ENCODE data around the gene DOP1B. TPM values are rescaled to one million over a fixed set of nuclear protein-coding genes. Genes with fewer than 3 reads are reported as not detected.
A peak's percentile ranks its signal among the peaks of the same experiment; 100 is the strongest.

The DOP1B gene
- total and polyA plus RNA-seq, 2 donors = 5.7 to 6.5 TPM

GRCh38 chr21:36175771-36176565 lies 19.3 kb downstream of the DOP1B start:
- peaks cover 0 to 19% of the 10 kb centered on the region in 2 donors for H3K4me1 ChIP-seq (ENCODE audit: control insufficient read depth in 2 of 2, insufficient read depth in 2 of 2, low read length in 2 of 2)
- peak in 3 of 9 donors; percentile 23 to 50 (median 24) for DNase-seq (ENCODE audit: low read depth in 6 of 9, low spot score in 9 of 9)
- H3K27me3 ChIP-seq (ENCODE audit: control insufficient read depth in 2 of 2, insufficient read depth in 1 of 2, low read length in 1 of 2) = no peaks in the 10 kb centered on the region
- H3K27ac ChIP-seq (ENCODE audit: low read depth in 1 of 2, low read length in 1 of 2) = no peak overlapping the region
- H3K36me3 ChIP-seq (ENCODE audit: control insufficient read depth in 2 of 2, insufficient read depth in 2 of 2, low read length in 1 of 2) = no peaks in the 10 kb centered on the region
- 74% methylated on average over 7 of the region's 7 CpGs for WGBS
- H3K4me3 ChIP-seq (ENCODE audit: low read length in 2 of 2) = no peak overlapping the region
- H3K9me3 ChIP-seq (ENCODE audit: control insufficient read depth in 2 of 2, insufficient read depth in 1 of 2, low read length in 1 of 2) = peaks cover 0 to 2% of the 10 kb centered on the region in 2 donors

- H3K36me3 ChIP-seq (ENCODE audit: control insufficient read depth in 2 of 2, insufficient read depth in 2 of 2, low read length in 1 of 2) = no peaks in the 10 kb centered on the region
- no peaks in the 10 kb centered on the region for H3K27me3 ChIP-seq (ENCODE audit: control insufficient read depth in 2 of 2, insufficient read depth in 1 of 2, low read length in 1 of 2)
- no peak overlapping the region for H3K27ac ChIP-seq (ENCODE audit: low read depth in 1 of 2, low read length in 1 of 2)
- H3K4me3 ChIP-seq (ENCODE audit: low read length in 2 of 2) = no peak overlapping the region
- H3K9me3 ChIP-seq (ENCODE audit: control insufficient read depth in 2 of 2, insufficient read depth in 1 of 2, low read length in 1 of 2) = peaks cover 0 to 2% of the 10 kb centered on the region in 2 donors
- 95% methylated on average over 2 of the region's 2 CpGs for WGBS
- no peak for DNase-seq (ENCODE audit: low read depth in 6 of 9, low spot score in 9 of 9)
- H3K4me1 ChIP-seq (ENCODE audit: control insufficient read depth in 2 of 2, insufficient read depth in 2 of 2, low read length in 2 of 2) = peaks cover 0 to 19% of the 10 kb centered on the region in 2 donors
These were observed 21.7 kb downstream of the DOP1B start for GRCh38 chr21:36178349-36178748.

- H3K4me3 ChIP-seq (ENCODE audit: low read length in 2 of 2) = no peak overlapping the region
- no peak overlapping the region for H3K27ac ChIP-seq (ENCODE audit: low read depth in 1 of 2, low read length in 1 of 2)
- H3K4me1 ChIP-seq (ENCODE audit: control insufficient read depth in 2 of 2, insufficient read depth in 2 of 2, low read length in 2 of 2) = peaks cover 0 to 13% of the 10 kb centered on the region in 2 donors
- H3K36me3 ChIP-seq (ENCODE audit: control insufficient read depth in 2 of 2, insufficient read depth in 2 of 2, low read length in 1 of 2) = no peaks in the 10 kb centered on the region
- peaks cover 0 to 2% of the 10 kb centered on the region in 2 donors for H3K9me3 ChIP-seq (ENCODE audit: control insufficient read depth in 2 of 2, insufficient read depth in 1 of 2, low read length in 1 of 2)
- no peak for DNase-seq (ENCODE audit: low read depth in 6 of 9, low spot score in 9 of 9)
- H3K27me3 ChIP-seq (ENCODE audit: control insufficient read depth in 2 of 2, insufficient read depth in 1 of 2, low read length in 1 of 2) = no peaks in the 10 kb centered on the region
These were observed 22.5 kb downstream of the DOP1B start for GRCh38 chr21:36179145-36179544.

GRCh38 chr21:36180963-36181362 lies 24.3 kb downstream of the DOP1B start:
- WGBS = 98% methylated on average over 5 of the region's 5 CpGs

GRCh38 chr21:36183144-36183795 lies 26.6 kb downstream of the DOP1B start:
- Histone ChIP-seq H3K27ac (ENCODE audit: low read depth in 1 of 2, low read length in 1 of 2) (no peak overlapping the region), H3K4me1 (ENCODE audit: control insufficient read depth in 2 of 2, insufficient read depth in 2 of 2, low read length in 2 of 2) (peaks cover 0 to 2% of the 10 kb centered on the region in 2 donors), H3K27me3 (ENCODE audit: control insufficient read depth in 2 of 2, insufficient read depth in 1 of 2, low read length in 1 of 2) (no peaks in the 10 kb centered on the region), H3K9me3 (ENCODE audit: control insufficient read depth in 2 of 2, insufficient read depth in 1 of 2, low read length in 1 of 2) (peaks cover 0 to 2% of the 10 kb centered on the region in 2 donors), H3K4me3 (ENCODE audit: low read length in 2 of 2) (no peak overlapping the region), H3K36me3 (ENCODE audit: control insufficient read depth in 2 of 2, insufficient read depth in 2 of 2, low read length in 1 of 2) (peaks cover 0 to 3% of the 10 kb centered on the region in 2 donors)
- 95% methylated on average over 11 of the region's 11 CpGs for WGBS
- no peak for DNase-seq (ENCODE audit: low read depth in 6 of 9, low spot score in 9 of 9)

More at GRCh38 chr21:36180963-36181362, 24.3 kb downstream of the DOP1B start:
- peaks cover 0 to 3% of the 10 kb centered on the region in 2 donors for H3K36me3 ChIP-seq (ENCODE audit: control insufficient read depth in 2 of 2, insufficient read depth in 2 of 2, low read length in 1 of 2)
- peaks cover 0 to 2% of the 10 kb centered on the region in 2 donors for H3K9me3 ChIP-seq (ENCODE audit: control insufficient read depth in 2 of 2, insufficient read depth in 1 of 2, low read length in 1 of 2)
- DNase-seq (ENCODE audit: low read depth in 6 of 9, low spot score in 9 of 9) = no peak
- no peak overlapping the region for H3K27ac ChIP-seq (ENCODE audit: low read depth in 1 of 2, low read length in 1 of 2)
- H3K4me1 ChIP-seq (ENCODE audit: control insufficient read depth in 2 of 2, insufficient read depth in 2 of 2, low read length in 2 of 2) = peaks cover 0 to 9% of the 10 kb centered on the region in 2 donors
- H3K4me3 ChIP-seq (ENCODE audit: low read length in 2 of 2) = no peak overlapping the region
- H3K27me3 ChIP-seq (ENCODE audit: control insufficient read depth in 2 of 2, insufficient read depth in 1 of 2, low read length in 1 of 2) = no peaks in the 10 kb centered on the region

GRCh38 chr21:36184545-36184944 lies 27.9 kb downstream of the DOP1B start:
- H3K4me1 ChIP-seq (ENCODE audit: control insufficient read depth in 2 of 2, insufficient read depth in 2 of 2, low read length in 2 of 2) = peaks cover 0 to 2% of the 10 kb centered on the region in 2 donors
- no peak for DNase-seq (ENCODE audit: low read depth in 6 of 9, low spot score in 9 of 9)
- 99% methylated on average over 16 of the region's 16 CpGs for WGBS
- no peaks in the 10 kb centered on the region for H3K27me3 ChIP-seq (ENCODE audit: control insufficient read depth in 2 of 2, insufficient read depth in 1 of 2, low read length in 1 of 2)
- H3K36me3 ChIP-seq (ENCODE audit: control insufficient read depth in 2 of 2, insufficient read depth in 2 of 2, low read length in 1 of 2) = peaks cover 0 to 3% of the 10 kb centered on the region in 2 donors
- peaks cover 0 to 2% of the 10 kb centered on the region in 2 donors for H3K9me3 ChIP-seq (ENCODE audit: control insufficient read depth in 2 of 2, insufficient read depth in 1 of 2, low read length in 1 of 2)
- H3K4me3 ChIP-seq (ENCODE audit: low read length in 2 of 2) = no peak overlapping the region
- no peak overlapping the region for H3K27ac ChIP-seq (ENCODE audit: low read depth in 1 of 2, low read length in 1 of 2)

GRCh38 chr21:36185523-36185922 lies 28.9 kb downstream of the DOP1B start:
- Histone ChIP-seq H3K9me3 (ENCODE audit: control insufficient read depth in 2 of 2, insufficient read depth in 1 of 2, low read length in 1 of 2) (no peaks in the 10 kb centered on the region), H3K4me1 (ENCODE audit: control insufficient read depth in 2 of 2, insufficient read depth in 2 of 2, low read length in 2 of 2) (peaks cover 0 to 2% of the 10 kb centered on the region in 2 donors), H3K4me3 (ENCODE audit: low read length in 2 of 2) (no peak overlapping the region), H3K27ac (ENCODE audit: low read depth in 1 of 2, low read length in 1 of 2) (no peak overlapping the region), H3K27me3 (ENCODE audit: control insufficient read depth in 2 of 2, insufficient read depth in 1 of 2, low read length in 1 of 2) (no peaks in the 10 kb centered on the region), H3K36me3 (ENCODE audit: control insufficient read depth in 2 of 2, insufficient read depth in 2 of 2, low read length in 1 of 2) (peaks cover 0 to 3% of the 10 kb centered on the region in 2 donors)
- DNase-seq (ENCODE audit: low read depth in 6 of 9, low spot score in 9 of 9) = no peak
- WGBS = 96% methylated on average over 9 of the region's 9 CpGs

GRCh38 chr21:36186081-36186480 lies 29.5 kb downstream of the DOP1B start:
- Histone ChIP-seq H3K36me3 (ENCODE audit: control insufficient read depth in 2 of 2, insufficient read depth in 2 of 2, low read length in 1 of 2) (peaks cover 0 to 3% of the 10 kb centered on the region in 2 donors), H3K27me3 (ENCODE audit: control insufficient read depth in 2 of 2, insufficient read depth in 1 of 2, low read length in 1 of 2) (no peaks in the 10 kb centered on the region), H3K4me3 (ENCODE audit: low read length in 2 of 2) (no peak overlapping the region), H3K4me1 (ENCODE audit: control insufficient read depth in 2 of 2, insufficient read depth in 2 of 2, low read length in 2 of 2) (peaks cover 0 to 2% of the 10 kb centered on the region in 2 donors), H3K27ac (ENCODE audit: low read depth in 1 of 2, low read length in 1 of 2) (no peak overlapping the region), H3K9me3 (ENCODE audit: control insufficient read depth in 2 of 2, insufficient read depth in 1 of 2, low read length in 1 of 2) (no peaks in the 10 kb centered on the region)
- no peak for DNase-seq (ENCODE audit: low read depth in 6 of 9, low spot score in 9 of 9)
- WGBS = 96% methylated on average over 4 of the region's 4 CpGs

All from thymus (tissue), 11 donors.